ENCODE results near the gene HOXD10. TPM values are rescaled to one million over a fixed set of nuclear protein-coding genes. Genes with fewer than 3 reads are reported as not detected.

The HOXD10 gene
- total and polyA plus RNA-seq, 4 donors = 0.05 to 0.54 TPM; not detected in 2

DNA sequence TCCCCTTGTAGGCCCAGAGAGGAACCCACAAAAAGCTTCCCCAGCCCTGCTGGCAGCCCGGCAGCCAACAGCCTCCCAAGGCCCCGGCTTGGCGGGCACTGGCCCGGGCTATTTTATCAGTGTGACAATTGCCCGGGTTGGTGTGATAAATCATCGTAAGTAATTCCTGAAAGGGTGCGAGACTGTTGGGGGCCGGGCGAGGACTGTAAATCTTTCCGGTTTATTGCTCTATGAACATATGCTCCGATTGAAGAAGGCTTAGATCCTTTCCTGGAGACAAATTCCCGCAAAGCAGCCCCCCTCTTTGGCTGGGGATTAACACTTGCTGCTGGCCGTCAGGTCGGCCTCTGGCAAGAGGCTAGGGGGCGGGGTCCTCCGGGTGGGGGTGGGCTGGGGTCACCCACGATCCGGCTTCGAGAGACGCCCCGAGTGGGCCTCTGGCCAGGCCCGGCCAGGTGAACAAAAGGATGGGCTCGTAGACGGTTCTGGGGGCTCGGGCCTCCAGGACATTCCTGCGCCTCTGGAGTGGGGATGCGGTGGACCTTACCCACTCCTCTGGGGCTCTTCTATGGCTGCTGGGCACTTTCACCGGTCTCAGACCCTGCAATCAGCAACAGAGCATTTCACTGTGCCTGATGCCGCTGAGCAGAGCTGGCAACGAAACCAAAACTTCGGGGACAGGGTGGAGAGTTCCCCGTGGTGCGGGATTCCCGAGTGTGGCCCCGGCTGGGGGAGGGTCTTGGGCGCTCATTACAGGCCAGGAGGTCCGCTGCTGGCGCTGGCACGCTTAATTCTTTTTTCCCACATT lies 42.5 kb downstream of the HOXD10 start:
- peaks cover 0 to 28% (median 9%) of the 10 kb centered on the region in 5 donors for H3K4me1 ChIP-seq (ENCODE audit: control insufficient read depth in 5 of 5, insufficient read depth in 5 of 5, low read length in 5 of 5)
- WGBS, 2 donors = 6 to 7% methylated on average over 39 of the region's 39 CpGs
- no peak overlapping the region for H3K4me3 ChIP-seq
- no peak for ATAC-seq (ENCODE audit: insufficient read depth, low FRiP score)
- TF ChIP-seq, protein P1, sequence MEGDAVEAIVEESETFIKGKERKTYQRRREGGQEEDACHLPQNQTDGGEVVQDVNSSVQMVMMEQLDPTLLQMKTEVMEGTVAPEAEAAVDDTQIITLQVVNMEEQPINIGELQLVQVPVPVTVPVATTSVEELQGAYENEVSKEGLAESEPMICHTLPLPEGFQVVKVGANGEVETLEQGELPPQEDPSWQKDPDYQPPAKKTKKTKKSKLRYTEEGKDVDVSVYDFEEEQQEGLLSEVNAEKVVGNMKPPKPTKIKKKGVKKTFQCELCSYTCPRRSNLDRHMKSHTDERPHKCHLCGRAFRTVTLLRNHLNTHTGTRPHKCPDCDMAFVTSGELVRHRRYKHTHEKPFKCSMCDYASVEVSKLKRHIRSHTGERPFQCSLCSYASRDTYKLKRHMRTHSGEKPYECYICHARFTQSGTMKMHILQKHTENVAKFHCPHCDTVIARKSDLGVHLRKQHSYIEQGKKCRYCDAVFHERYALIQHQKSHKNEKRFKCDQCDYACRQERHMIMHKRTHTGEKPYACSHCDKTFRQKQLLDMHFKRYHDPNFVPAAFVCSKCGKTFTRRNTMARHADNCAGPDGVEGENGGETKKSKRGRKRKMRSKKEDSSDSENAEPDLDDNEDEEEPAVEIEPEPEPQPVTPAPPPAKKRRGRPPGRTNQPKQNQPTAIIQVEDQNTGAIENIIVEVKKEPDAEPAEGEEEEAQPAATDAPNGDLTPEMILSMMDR (IDR thresholded peaks at IDR 0.05; ENCODE audit: control extremely low read depth, extremely low read depth) = no peak
- H3K27me3 ChIP-seq (ENCODE audit: control insufficient read depth in 3 of 3, insufficient read depth in 3 of 3, low read length in 2 of 3) = peaks cover 30 to 96% (median 95%) of the 10 kb centered on the region in 3 donors
- H3K9ac ChIP-seq (ENCODE audit: insufficient read depth in 1 of 2, low read length in 2 of 2) = no peak overlapping the region
- no peak overlapping the region for H3K27ac ChIP-seq (ENCODE audit: low read depth in 1 of 2, low read length in 1 of 2)
- peaks cover 0 to 25% (median 0%) of the 10 kb centered on the region in 4 donors for H3K9me3 ChIP-seq (ENCODE audit: control insufficient read depth in 4 of 4, insufficient read depth in 3 of 4, low read length in 3 of 4)
- DNase-seq = peak in 1 of 3 donors; percentile 10
- H3K36me3 ChIP-seq (ENCODE audit: control insufficient read depth in 4 of 4, insufficient read depth in 4 of 4, low read length in 4 of 4) = no peaks in the 10 kb centered on the region

- peaks cover 0 to 27% (median 0%) of the 10 kb centered on the region in 4 donors for H3K9me3 ChIP-seq (ENCODE audit: control insufficient read depth in 4 of 4, insufficient read depth in 3 of 4, low read length in 3 of 4)
- peaks cover 0 to 28% (median 9%) of the 10 kb centered on the region in 5 donors for H3K4me1 ChIP-seq (ENCODE audit: control insufficient read depth in 5 of 5, insufficient read depth in 5 of 5, low read length in 5 of 5)
- WGBS, 2 donors = 3 to 9% methylated on average over 41 to 44 of the region's 44 CpGs
- no peak overlapping the region for H3K27ac ChIP-seq (ENCODE audit: low read depth in 1 of 2, low read length in 1 of 2)
- no peak overlapping the region for H3K4me3 ChIP-seq
- peaks cover 30 to 96% (median 95%) of the 10 kb centered on the region in 3 donors for H3K27me3 ChIP-seq (ENCODE audit: control insufficient read depth in 3 of 3, insufficient read depth in 3 of 3, low read length in 2 of 3)
- TF ChIP-seq, protein P1 (IDR thresholded peaks at IDR 0.05; ENCODE audit: control extremely low read depth, extremely low read depth) = no peak
- ATAC-seq (ENCODE audit: insufficient read depth, low FRiP score) (no peak), DNase-seq (peak in 1 of 3 donors; percentile 6)
- no peaks in the 10 kb centered on the region for H3K36me3 ChIP-seq (ENCODE audit: control insufficient read depth in 4 of 4, insufficient read depth in 4 of 4, low read length in 4 of 4)
- H3K9ac ChIP-seq (ENCODE audit: insufficient read depth in 1 of 2, low read length in 2 of 2) = no peak overlapping the region
These were observed 43.2 kb downstream of the HOXD10 start for GRCh38 chr2:176159663-176160250.

GRCh38 chr2:176160251-176160985 lies 43.8 kb downstream of the HOXD10 start:
- WGBS, 2 donors = 6 to 9% methylated on average over 49 to 50 of the region's 50 CpGs
- Histone ChIP-seq H3K36me3 (ENCODE audit: control insufficient read depth in 4 of 4, insufficient read depth in 4 of 4, low read length in 4 of 4) (no peaks in the 10 kb centered on the region), H3K9me3 (ENCODE audit: control insufficient read depth in 4 of 4, insufficient read depth in 3 of 4, low read length in 3 of 4) (peaks cover 0 to 28% (median 0%) of the 10 kb centered on the region in 4 donors), H3K4me1 (ENCODE audit: control insufficient read depth in 5 of 5, insufficient read depth in 5 of 5, low read length in 5 of 5) (peaks cover 0 to 33% (median 9%) of the 10 kb centered on the region in 5 donors), H3K4me3 (no peak overlapping the region), H3K27ac (ENCODE audit: low read depth in 1 of 2, low read length in 1 of 2) (no peak overlapping the region), H3K27me3 (ENCODE audit: control insufficient read depth in 3 of 3, insufficient read depth in 3 of 3, low read length in 2 of 3) (peaks cover 27 to 96% (median 95%) of the 10 kb centered on the region in 3 donors), H3K9ac (ENCODE audit: insufficient read depth in 1 of 2, low read length in 2 of 2) (no peak overlapping the region)
- DNase-seq = peak; percentile 47 to 51 (median 48)
- ATAC-seq (ENCODE audit: insufficient read depth, low FRiP score) = no peak
- TF ChIP-seq, protein P1 (IDR thresholded peaks at IDR 0.05; ENCODE audit: control extremely low read depth, extremely low read depth) = no peak
